ENCODE data around the gene NMRK1. TPM values are rescaled to one million over a fixed set of nuclear protein-coding genes. Genes with fewer than 3 reads are reported as not detected.

Gene NMRK1
- polyA plus RNA-seq, 1 donor from 2014 or later = 12.9 TPM

- Histone ChIP-seq H3K4me3 (ENCODE audit: low read length) (no peak overlapping the region), H4K20me1 (ENCODE audit: insufficient read depth) (no peaks in the 10 kb centered on the region), H3K79me2 (replicated peaks; ENCODE audit: insufficient read depth, low read length) (no peaks in the 10 kb centered on the region), H3K27me3 (ENCODE audit: insufficient read depth, low read depth, low read length) (no peaks in the 10 kb centered on the region), H3K36me3 (ENCODE audit: insufficient read depth, low read length) (no peaks in the 10 kb centered on the region), H3F3A (ENCODE audit: insufficient read depth, low read length, poor library complexity, severe bottlenecking) (no peaks in the 10 kb centered on the region), H3K27ac (ENCODE audit: low read length) (no peak overlapping the region), H2AFZ (ENCODE audit: low read depth, low read length) (no peak overlapping the region), H3K9me2 (ENCODE audit: insufficient read depth, low read length) (no peaks in the 10 kb centered on the region), H3K4me2 (ENCODE audit: low read length) (no peak overlapping the region), H3K9me3 (ENCODE audit: low read length) (no peaks in the 10 kb centered on the region), H3K9ac (ENCODE audit: low read length) (no peak overlapping the region)
- no peak for TF ChIP-seq MXI1 (conservative IDR thresholded peaks at IDR 0.05; ENCODE audit: poor library complexity, severe bottlenecking)
- no peak for TF ChIP-seq EP300 (conservative IDR thresholded peaks at IDR 0.05; ENCODE audit: poor library complexity, severe bottlenecking)
- TF ChIP-seq EZH2 (IDR thresholded peaks at IDR 0.05; ENCODE audit: borderline replicate concordance, insufficient read depth, low read length, poor library complexity, severe bottlenecking) = no peak
- no peak for TF ChIP-seq CTCF (IDR thresholded peaks at IDR 0.05; ENCODE audit: poor library complexity, severe bottlenecking)
- no peak for TF ChIP-seq REST (IDR thresholded peaks at IDR 0.05; ENCODE audit: borderline replicate concordance)
- TF ChIP-seq TAF1 (IDR thresholded peaks at IDR 0.05; ENCODE audit: low read depth) = no peak
- TF ChIP-seq POLR2AphosphoS5 (IDR thresholded peaks at IDR 0.05) = no peak
- TF ChIP-seq SMC3 (conservative IDR thresholded peaks at IDR 0.05; ENCODE audit: poor library complexity) = no peak
- no peak for TF ChIP-seq RAD21 (conservative IDR thresholded peaks at IDR 0.05)
Measured at GRCh38 chr9:75109210-75109839, 21.4 kb upstream of the NMRK1 start.

GRCh38 chr9:75108571-75108970 lies 20.6 kb upstream of the NMRK1 start:
- Histone ChIP-seq H3F3A (ENCODE audit: insufficient read depth, low read length, poor library complexity, severe bottlenecking) (no peaks in the 10 kb centered on the region), H4K20me1 (ENCODE audit: insufficient read depth) (no peaks in the 10 kb centered on the region), H3K9ac (ENCODE audit: low read length) (no peak overlapping the region), H3K9me3 (ENCODE audit: low read length) (no peaks in the 10 kb centered on the region), H3K79me2 (replicated peaks; ENCODE audit: insufficient read depth, low read length) (no peaks in the 10 kb centered on the region), H2AFZ (ENCODE audit: low read depth, low read length) (no peak overlapping the region), H3K27me3 (ENCODE audit: insufficient read depth, low read depth, low read length) (no peaks in the 10 kb centered on the region), H3K4me2 (ENCODE audit: low read length) (no peak overlapping the region), H3K36me3 (ENCODE audit: insufficient read depth, low read length) (no peaks in the 10 kb centered on the region), H3K9me2 (ENCODE audit: insufficient read depth, low read length) (no peaks in the 10 kb centered on the region), H3K27ac (ENCODE audit: low read length) (no peak overlapping the region), H3K4me3 (ENCODE audit: low read length) (no peak overlapping the region)
- TF ChIP-seq EZH2 (IDR thresholded peaks at IDR 0.05; ENCODE audit: borderline replicate concordance, insufficient read depth, low read length, poor library complexity, severe bottlenecking) (no peak), TAF1 (IDR thresholded peaks at IDR 0.05; ENCODE audit: low read depth) (no peak), REST (IDR thresholded peaks at IDR 0.05; ENCODE audit: borderline replicate concordance) (no peak), EP300 (conservative IDR thresholded peaks at IDR 0.05; ENCODE audit: poor library complexity, severe bottlenecking) (no peak), RAD21 (conservative IDR thresholded peaks at IDR 0.05) (no peak), CTCF (IDR thresholded peaks at IDR 0.05; ENCODE audit: poor library complexity, severe bottlenecking) (no peak), MXI1 (conservative IDR thresholded peaks at IDR 0.05; ENCODE audit: poor library complexity, severe bottlenecking) (no peak), SMC3 (conservative IDR thresholded peaks at IDR 0.05; ENCODE audit: poor library complexity) (no peak), POLR2AphosphoS5 (IDR thresholded peaks at IDR 0.05) (no peak)
